ENCODE measurements around the gene ADAMTS7. TPM values are rescaled to one million over a fixed set of nuclear protein-coding genes. Genes with fewer than 3 reads are reported as not detected.

The ADAMTS7 gene
- total RNA-seq, 1 experiment from 2014 or later = 4.2 TPM

- no peaks in the 10 kb centered on the region for H3K79me2 ChIP-seq (ENCODE audit: low read length)
- no peak overlapping the region for H3K4me3 ChIP-seq (ENCODE audit: low read length)
- no peak overlapping the region for H3K27ac ChIP-seq (ENCODE audit: low read length)
- H3K4me2 ChIP-seq (ENCODE audit: low read length) = no peak overlapping the region
- H3K36me3 ChIP-seq (ENCODE audit: low read depth, low read length) = no peaks in the 10 kb centered on the region
- H3K4me1 ChIP-seq (ENCODE audit: insufficient read depth, low read length) = peaks cover 25% of the 10 kb centered on the region
- DNase-seq = no peak
- TF ChIP-seq EZH2phosphoT487 (IDR thresholded peaks at IDR 0.05; ENCODE audit: borderline replicate concordance, low read length) (no peak), EZH2 (IDR thresholded peaks at IDR 0.05; ENCODE audit: low read length, unreplicated experiment) (no peak), CTCF (conservative IDR thresholded peaks at IDR 0.05; ENCODE audit: low read depth, low read length) (no peak)
- CTCF ChIA-PET = interaction anchor here (0.6 kb wide), 1 partner anchor 453 kb away, joined by 4 read pairs; no protein-coding TSS in a partner anchor
- no peaks in the 10 kb centered on the region for H3K9me3 ChIP-seq (ENCODE audit: low read length)
- no peaks in the 10 kb centered on the region for H3K27me3 ChIP-seq (ENCODE audit: low read length)
- no peak for ATAC-seq
- BruUV-seq (replicated peaks) = no TSS peak
- H2AFZ ChIP-seq (ENCODE audit: low read length) = no peak overlapping the region
- no peaks in the 10 kb centered on the region for H3K9me2 ChIP-seq (replicated peaks; ENCODE audit: low read length)
- intact Hi-C loops (cut with micrococcal nuclease) = no loop called here
- peaks cover 4% of the 10 kb centered on the region for H3F3A ChIP-seq (ENCODE audit: low read length, unreplicated experiment)
- no peak overlapping the region for H3K9ac ChIP-seq (ENCODE audit: low read length)
- H4K20me1 ChIP-seq (ENCODE audit: low read length) = no peaks in the 10 kb centered on the region
- POLR2A ChIA-PET (ENCODE audit: unreplicated experiment) = no interaction called here
These were observed 58.5 kb downstream of the ADAMTS7 start for GRCh38 chr15:78752492-78753358.

- Histone ChIP-seq H3K27ac (ENCODE audit: low read length) (no peak overlapping the region), H3K27me3 (ENCODE audit: low read length) (no peaks in the 10 kb centered on the region), H3K9me3 (ENCODE audit: low read length) (no peaks in the 10 kb centered on the region), H2AFZ (ENCODE audit: low read length) (no peak overlapping the region), H3K4me1 (ENCODE audit: insufficient read depth, low read length) (peaks cover 15% of the 10 kb centered on the region), H3K36me3 (ENCODE audit: low read depth, low read length) (no peaks in the 10 kb centered on the region), H3F3A (ENCODE audit: low read length, unreplicated experiment) (no peaks in the 10 kb centered on the region), H3K9ac (ENCODE audit: low read length) (no peak overlapping the region), H3K9me2 (replicated peaks; ENCODE audit: low read length) (no peaks in the 10 kb centered on the region), H3K79me2 (ENCODE audit: low read length) (no peaks in the 10 kb centered on the region), H4K20me1 (ENCODE audit: low read length) (no peaks in the 10 kb centered on the region), H3K4me2 (ENCODE audit: low read length) (no peak overlapping the region), H3K4me3 (ENCODE audit: low read length) (no peak overlapping the region)
- ChIA-PET POLR2A (ENCODE audit: unreplicated experiment) (no interaction called here), CTCF (no interaction called here)
- intact Hi-C loops (cut with micrococcal nuclease) = loop anchor here (2.0 kb wide), 1 partner anchor 133 kb away; no protein-coding TSS in a partner anchor
- ATAC-seq = no peak
- BruUV-seq (replicated peaks) = no TSS peak
- no peak for DNase-seq
- no peak for TF ChIP-seq EZH2phosphoT487 (IDR thresholded peaks at IDR 0.05; ENCODE audit: borderline replicate concordance, low read length)
- TF ChIP-seq EZH2 (IDR thresholded peaks at IDR 0.05; ENCODE audit: low read length, unreplicated experiment) = no peak
- no peak for TF ChIP-seq CTCF (conservative IDR thresholded peaks at IDR 0.05; ENCODE audit: low read depth, low read length)
These were observed 59.7 kb downstream of the ADAMTS7 start for GRCh38 chr15:78751602-78751979.

Measured in PC-3 (cell line).